Left lobe of liver (tissue), 2 donors: Measurements from ENCODE around the gene HLA-DPA1. TPM values are rescaled to one million over a fixed set of nuclear protein-coding genes. Genes with fewer than 3 reads are reported as not detected.

Experiments used
- ATAC-seq: fragments of 200-7000 bp; cut with Tn5 transposase; one replicate; pipeline ENCODE4 v1.9.1; 2020; ENCODE audit warnings: mild to moderate bottlenecking, moderate library complexity
- DNase-seq: peaks from one replicate; pipeline ENCODE4 v3.0.0-alpha.2; 2020; ENCODE audit warnings: low spot score
- total RNA-seq: library from RNA; stranded (reverse); gene quantifications from one replicate; pipeline ENCODE4 v1.2.1, GENCODE V29; 2021
- donor health status: DM: no; HTN: no; CAD: no; lungs with moderate emphysema.
- donor health status: DM: no; HTN: yes; CAD: no.

The HLA-DPA1 gene
- total RNA-seq, 1 donor from 2014 or later, result 10.8 TPM

GRCh38 chr6:33088931-33089620, 15.6 kb upstream of the HLA-DPA1 start:
- DNase-seq (no peak), ATAC-seq (no peak)

GRCh38 chr6:33088258-33088930, 14.9 kb upstream of the HLA-DPA1 start:
- DNase-seq, result no peak
- ATAC-seq, result no peak

GRCh38 chr6:33085627-33086026, 12.2 kb upstream of the HLA-DPA1 start:
- no peak for ATAC-seq
- DNase-seq, result no peak

- ATAC-seq, result peak; percentile 90
- DNase-seq, result no peak
Observed at GRCh38 chr6:33082702-33083101, 9.3 kb upstream of the HLA-DPA1 start.

- DNase-seq, result no peak
Observed at GRCh38 chr6:33081098-33081824, 7.8 kb upstream of the HLA-DPA1 start.

GRCh38 chr6:33080127-33081089, 7.0 kb upstream of the HLA-DPA1 start:
- peak; percentile 58 for ATAC-seq
- DNase-seq, result peak; percentile 55

More at GRCh38 chr6:33081098-33081824, 7.8 kb upstream of the HLA-DPA1 start:
- no peak for ATAC-seq

- no peak for ATAC-seq
Observed at GRCh38 chr6:33079580-33079979, 6.1 kb upstream of the HLA-DPA1 start.

GRCh38 chr6:33078919-33079521, 5.6 kb upstream of the HLA-DPA1 start:
- DNase-seq, result no peak
- ATAC-seq, result no peak

More at GRCh38 chr6:33079580-33079979, 6.1 kb upstream of the HLA-DPA1 start:
- DNase-seq, result no peak

GRCh38 chr6:33078442-33078841, 5.0 kb upstream of the HLA-DPA1 start:
- ATAC-seq (no peak), DNase-seq (no peak)

- ATAC-seq (no peak), DNase-seq (no peak)
Observed at GRCh38 chr6:33077908-33078307, 4.5 kb upstream of the HLA-DPA1 start.

GRCh38 chr6:33076406-33076934, 3.0 kb upstream of the HLA-DPA1 start:
- DNase-seq (no peak), ATAC-seq (no peak)

GRCh38 chr6:33075568-33076405, 2.3 kb upstream of the HLA-DPA1 start, which contains the start of gene HLA-DPB1:
TSS of gene HLA-DPB1 (plus strand) at chr6:33075990. CDS start at chr6:33076042, 52 bp downstream.
- no peak for DNase-seq
- ATAC-seq, result peak; percentile 83

- ATAC-seq (no peak), DNase-seq (no peak)
Observed at GRCh38 chr6:33075208-33075567, 1.7 kb upstream of the HLA-DPA1 start.

GRCh38 chr6:33072508-33073100, 845 bp downstream of the HLA-DPA1 start:
- ATAC-seq (no peak), DNase-seq (no peak)

GRCh38 chr6:33071569-33071968, 1.9 kb downstream of the HLA-DPA1 start:
- DNase-seq, result no peak
- no peak for ATAC-seq

- no peak for DNase-seq
- ATAC-seq, result no peak
Observed at GRCh38 chr6:33070909-33071308, 2.5 kb downstream of the HLA-DPA1 start.

GRCh38 chr6:33069021-33069738, 4.3 kb downstream of the HLA-DPA1 start:
- DNase-seq, result no peak
- no peak for ATAC-seq
